SW 1271 (cell line): ENCODE data around the gene ZBTB24.
"Not testable (repeated sequence)": the region's sequence is repeated elsewhere in the genome, so short reads cannot be mapped to it uniquely, and the experiment has no call there.

ENCODE experiments used
- DNase-seq, 2 experiments: peaks; one replicate each; lab custom pipeline; 2025; lab: John Stamatoyannopoulos, UW

Gene ZBTB24

DNA sequence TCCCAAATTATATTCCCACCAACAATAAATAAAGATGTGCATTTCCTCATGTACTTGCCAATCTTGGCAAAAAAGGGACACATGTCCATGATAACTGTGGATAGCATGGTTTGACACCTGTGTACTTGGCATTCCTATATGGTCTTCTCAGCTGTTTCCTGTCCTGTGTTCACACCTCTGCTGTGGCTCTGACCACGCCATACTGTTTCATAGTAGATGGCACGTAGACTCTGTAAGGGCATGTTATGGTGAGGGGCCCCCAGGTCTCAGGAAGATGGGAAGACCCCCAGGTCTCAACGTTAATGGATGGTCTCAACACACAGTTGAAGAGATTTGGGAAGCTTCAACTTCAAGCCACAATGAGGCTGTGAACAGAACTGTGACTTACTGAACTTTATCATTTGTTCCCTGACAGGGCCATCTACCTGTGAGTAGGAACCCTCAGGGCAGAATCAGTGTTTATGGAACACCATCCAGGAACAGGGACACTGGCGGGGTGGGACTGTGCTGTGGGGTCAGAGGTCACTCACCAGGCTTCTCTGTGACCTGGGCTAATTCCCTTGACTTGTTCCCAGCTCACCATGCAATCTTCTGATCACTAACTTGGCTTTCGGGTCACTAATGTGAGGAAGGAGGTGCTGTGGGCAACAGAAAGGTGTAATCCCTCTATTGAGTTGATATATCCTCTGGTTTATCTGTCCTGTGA is 11.8 kb downstream of the ZBTB24 start:
- DNase-seq = no peak

DNA sequence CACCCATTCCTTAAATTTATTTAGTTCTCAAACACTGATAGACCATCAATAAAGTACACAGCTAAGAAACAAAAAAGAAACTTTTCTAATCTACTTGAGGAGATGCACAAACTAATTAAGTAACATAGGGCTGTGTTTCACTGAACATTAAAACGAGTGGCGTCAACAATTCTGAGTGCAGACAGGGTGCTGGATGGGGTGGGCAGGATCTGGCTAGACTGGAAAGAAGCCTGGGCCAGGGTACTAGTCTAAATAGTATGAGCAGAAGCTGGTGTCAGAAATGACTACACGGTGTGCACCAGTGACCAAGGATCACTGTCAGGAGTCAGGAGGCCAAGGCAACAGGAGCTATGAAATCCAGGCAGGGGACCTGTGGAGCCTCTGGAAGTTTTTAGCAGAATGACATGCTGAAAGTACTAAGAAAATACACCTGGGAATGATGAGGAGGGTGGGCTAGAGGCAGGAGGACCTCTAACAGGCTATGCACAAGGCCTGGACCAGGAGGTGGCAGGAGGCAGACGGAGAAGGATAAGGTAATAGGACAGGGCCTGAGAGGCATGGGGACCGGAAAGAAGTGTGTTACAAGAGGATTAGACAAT is 13.3 kb downstream of the ZBTB24 start:
- no peak for DNase-seq

DNA sequence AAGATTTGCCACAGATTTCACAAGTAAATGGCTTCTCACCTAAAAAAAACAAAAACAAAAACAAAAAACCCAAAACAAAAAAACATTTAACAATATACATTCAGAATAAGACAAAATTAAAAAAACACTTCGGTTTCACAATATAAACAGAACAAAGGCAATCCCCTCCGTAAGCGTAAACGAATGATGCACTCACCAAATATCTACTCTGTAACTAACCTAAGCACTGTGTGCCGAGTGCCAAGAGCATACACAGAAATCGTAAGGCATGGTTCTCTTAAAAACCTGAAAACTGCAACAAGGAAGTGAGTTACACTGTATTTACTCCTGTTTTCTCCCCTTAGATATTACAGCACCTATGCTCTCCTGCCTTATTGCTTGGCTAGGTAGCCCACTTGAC is 15.3 kb downstream of the ZBTB24 start:
- DNase-seq = no peak

DNA sequence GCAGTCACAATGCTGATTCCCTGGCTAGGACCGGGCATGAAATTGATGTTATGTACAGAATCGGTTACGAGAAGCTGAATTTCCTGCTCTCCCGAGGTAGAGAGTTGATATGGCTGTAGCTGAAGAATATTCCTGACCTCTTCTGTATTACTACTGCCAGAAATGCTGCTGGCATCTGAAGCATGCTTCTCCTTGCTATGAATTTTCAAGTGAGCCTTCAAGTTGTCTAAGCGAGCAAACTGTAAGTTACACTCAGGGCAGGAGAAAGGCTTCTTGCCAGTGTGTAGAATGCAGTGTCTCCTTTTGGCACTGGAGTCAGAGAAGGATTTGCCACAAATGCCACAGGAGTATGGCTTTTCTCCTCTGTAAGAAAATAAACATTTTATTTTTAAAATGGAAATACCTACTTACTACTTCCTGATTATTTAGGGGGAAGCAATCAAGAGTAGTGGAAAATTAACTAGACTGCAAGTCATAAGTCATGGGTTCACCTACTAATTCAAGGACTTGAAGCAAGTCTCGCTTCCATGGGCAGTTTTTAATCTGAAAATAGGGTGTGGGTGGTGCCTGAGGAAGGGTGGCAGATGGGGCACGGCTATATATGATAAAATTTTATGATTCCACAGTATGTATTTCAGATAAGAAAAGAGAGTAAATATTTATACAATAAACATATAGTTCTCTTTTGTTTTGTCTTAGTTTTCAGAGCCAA is 16.7 kb downstream of the ZBTB24 start:
- DNase-seq = no peak

DNA sequence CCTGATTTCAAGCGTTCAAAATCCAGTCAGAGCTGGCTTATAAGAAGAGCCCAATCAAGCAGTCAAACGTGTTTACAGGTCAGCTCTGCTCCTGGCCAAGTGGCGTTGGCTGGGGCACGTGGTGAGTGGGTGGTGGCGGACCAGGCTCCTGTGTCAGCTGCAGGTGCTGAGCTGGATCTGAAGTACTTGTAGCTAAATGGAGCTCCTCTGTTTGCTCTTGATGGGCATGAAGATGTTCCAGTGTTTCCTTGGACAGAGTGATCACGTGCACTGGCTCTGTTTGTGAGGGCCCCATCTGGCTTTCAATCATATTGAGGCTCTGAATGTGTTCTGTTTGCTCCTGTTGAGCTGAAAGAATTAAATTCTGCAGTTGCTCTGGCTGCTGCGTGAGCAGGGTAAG is 17.2 kb downstream of the ZBTB24 start:
- DNase-seq = no peak

DNA sequence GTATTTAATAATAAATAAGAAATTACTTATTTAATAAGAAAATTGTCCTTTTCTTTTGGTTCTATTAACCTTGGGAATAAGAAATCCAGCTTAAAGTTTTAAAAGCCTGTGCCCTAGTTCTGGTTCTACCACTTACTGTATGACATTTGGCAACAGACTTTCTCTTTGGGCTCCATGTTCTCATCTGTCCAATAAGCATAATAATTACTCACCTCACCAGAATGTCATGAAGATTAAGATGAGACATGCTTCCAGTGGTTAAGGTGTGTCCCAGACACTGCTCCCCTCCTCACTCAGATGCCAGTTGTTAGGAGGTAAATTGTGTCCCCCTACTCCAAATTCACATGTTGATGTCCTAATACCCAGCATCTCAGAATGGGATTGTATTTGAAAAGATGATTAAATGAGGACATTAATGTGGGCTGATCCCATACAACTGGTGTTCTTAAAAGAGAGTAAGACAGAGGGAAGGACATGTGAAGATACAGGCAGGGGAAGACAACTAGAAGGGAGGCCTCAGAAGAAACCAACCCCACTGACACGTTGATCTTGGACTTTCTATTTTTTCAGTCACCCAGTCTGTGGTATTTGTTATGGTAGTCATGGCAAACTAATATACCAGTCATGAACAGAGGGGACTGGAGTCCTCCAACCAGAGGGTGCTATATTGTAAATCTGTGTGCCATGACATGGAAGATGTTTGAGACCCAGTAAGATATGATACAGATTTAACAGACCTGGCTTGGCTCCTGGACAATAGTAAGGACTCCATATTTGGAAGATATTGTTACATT is 21.1 kb downstream of the ZBTB24 start:
- no peak for DNase-seq

DNA sequence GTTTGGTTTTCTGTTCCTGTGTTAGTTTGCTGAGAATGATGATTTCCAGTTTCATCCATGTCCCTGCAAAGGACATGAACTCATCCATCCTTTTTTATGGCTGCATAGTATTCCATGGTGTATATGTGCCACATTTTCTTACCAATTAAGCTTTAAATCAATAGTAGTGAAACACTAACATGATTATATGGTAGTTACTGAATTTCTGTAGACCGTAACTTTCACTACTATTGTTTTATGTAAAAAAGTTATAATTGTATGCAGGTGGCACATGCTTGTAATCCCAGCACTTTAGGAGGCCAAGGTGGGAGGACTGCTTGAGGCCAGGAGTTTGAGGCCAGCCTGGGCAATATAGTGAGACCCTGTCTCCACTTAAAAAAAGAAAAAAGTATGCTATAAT is 21.8 kb downstream of the ZBTB24 start:
- not testable (repeated sequence) for DNase-seq

DNA sequence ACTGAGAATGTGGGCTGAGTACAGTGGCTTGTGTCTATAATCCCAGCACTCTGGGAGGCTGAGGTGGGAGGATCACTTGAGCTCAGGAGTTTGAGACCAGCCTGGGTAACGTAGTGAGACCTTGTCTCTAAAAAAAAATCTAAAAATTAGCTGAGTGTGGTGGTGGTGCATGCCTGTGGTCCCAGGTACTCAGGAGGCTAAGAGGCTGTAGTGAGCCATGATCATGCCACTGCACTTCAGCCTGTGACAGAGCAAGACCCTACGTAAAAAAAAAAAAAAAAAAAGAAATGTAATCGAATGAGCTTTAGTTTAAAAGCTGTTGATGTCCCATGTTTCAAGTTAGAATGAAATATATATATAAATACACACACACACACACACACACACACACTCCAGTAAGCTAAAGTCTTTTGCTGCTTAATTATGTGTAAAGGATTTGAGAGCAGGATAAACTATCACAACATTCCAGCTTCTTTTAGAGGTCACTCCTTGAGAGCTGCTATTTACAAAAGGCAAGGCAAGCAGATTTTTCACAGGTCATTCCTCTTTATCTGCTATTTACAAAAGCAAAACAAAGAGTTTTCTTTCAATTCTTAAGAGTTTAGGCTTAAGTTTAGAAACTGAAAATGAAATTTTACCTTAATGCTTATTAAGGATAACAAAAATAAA is 22.7 kb downstream of the ZBTB24 start:
- no peak for DNase-seq

DNA sequence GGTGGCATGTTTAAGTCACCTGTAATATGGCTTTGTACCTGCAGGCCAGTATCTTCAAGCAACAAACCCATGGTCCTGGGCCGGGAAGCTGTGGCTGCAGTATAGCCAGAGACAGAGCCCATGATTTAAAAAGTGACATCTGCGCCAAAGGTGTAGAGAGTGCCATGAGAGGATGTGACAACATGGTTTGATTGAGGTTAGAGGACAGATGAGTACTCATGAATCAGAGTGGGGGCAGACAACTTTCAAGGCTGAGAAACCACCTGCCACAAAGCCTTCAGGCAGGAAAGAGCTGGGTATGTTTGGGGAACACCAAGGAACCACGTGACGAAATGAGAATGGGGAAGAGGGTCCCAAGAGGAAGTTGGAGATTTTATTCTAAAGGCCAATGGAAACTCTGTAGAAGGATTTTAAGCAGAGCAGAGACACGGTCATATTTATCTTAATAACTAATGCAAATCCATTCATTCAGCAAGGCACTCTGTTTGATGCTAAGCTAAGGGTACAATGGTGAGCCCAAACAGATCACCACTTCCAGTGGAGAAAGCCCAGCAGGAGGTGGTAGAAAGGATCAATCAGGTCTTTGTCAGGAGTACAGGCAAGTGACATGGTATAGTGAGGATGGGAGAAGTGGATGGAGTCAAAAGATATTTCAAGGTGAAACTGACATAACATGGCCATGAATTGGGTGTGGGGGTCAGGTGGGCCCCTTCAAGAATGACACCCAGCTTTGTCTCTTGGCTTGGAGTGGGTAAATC is 24.1 kb downstream of the ZBTB24 start:
- no peak for DNase-seq

DNA sequence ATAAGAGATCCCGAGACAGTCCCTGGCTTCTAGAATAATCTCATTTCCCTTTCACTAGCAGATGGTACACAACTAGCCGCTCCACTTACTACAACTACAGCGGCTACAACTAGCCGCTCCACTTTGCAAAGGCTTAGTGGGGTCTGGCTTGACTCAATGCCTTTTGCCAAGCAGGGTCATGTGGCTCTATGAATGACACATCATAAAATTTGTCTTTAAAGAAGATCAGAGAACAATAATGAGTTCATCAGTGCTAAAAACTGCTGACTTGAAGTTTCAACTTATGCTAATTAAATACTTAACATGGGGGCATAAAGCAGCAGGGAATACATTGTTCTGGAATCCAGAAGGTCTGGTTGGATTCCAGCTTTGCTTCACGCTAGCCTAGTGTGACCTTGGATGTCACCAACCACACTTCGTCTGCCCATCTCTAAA is 25.4 kb downstream of the ZBTB24 start:
- DNase-seq = no peak

DNA sequence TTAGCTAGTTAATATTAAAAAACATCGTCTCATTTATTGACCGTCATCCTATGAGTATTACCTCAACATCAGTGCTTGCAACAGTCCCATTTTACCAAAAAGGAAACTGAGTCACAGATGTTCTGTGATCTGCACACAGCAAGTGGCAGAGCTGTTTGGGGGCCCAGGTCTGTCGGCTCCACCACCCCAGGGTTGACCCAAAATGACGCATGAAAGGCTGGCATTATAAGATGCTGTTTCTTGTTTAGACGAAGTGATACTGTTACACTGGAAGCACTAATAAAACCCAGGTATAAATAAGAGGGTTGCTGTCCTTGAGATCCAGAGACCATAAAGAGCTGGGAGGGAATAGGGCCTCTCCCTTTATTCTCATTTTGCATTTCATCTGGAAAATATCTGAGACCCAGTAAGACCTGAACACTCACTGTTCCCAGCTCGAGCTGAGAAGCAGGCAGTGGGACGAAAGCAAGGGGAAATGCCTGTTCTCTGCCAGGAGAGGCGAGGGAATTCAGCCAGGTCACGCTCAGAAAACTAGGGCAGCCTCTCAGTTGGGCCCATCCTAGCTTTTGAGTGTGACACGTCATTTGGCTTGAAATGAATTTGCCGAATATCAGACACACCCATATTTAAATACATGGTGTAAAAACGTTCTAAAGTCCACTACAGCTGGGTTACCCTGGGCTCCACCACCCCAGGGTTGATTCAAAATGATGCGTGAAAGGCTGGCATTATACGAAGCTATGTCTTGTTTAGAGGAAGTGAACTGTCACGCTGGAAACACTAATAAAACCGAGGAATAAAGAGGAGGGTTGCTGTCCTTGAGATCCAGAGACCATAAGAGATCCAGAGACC is 26.1 kb downstream of the ZBTB24 start:
- no peak for DNase-seq

DNA sequence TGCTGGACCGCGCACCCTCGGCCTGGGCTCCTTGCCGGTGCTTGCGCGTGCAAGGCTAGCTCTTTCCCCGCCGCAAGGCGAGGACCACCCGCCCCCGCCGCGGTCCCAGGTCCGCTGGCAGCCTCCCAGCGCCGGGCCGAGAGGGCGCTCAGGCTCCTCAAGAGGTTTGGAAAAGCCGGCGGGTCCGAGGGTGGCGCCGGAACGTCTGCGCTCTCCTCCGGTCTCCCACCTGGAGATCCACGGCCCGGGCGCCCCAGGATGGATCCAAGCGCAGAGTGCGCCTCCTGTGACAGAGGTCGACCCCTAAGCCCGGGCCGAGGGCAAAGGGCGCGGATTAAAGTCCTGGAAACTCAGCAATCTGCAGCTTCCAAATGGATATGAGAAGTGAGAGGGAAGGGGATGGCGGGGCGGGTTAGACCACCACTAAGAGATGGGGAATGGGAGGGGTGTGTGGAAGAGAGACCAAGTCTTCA is 26.9 kb downstream of the ZBTB24 start:
- no peak for DNase-seq

DNA sequence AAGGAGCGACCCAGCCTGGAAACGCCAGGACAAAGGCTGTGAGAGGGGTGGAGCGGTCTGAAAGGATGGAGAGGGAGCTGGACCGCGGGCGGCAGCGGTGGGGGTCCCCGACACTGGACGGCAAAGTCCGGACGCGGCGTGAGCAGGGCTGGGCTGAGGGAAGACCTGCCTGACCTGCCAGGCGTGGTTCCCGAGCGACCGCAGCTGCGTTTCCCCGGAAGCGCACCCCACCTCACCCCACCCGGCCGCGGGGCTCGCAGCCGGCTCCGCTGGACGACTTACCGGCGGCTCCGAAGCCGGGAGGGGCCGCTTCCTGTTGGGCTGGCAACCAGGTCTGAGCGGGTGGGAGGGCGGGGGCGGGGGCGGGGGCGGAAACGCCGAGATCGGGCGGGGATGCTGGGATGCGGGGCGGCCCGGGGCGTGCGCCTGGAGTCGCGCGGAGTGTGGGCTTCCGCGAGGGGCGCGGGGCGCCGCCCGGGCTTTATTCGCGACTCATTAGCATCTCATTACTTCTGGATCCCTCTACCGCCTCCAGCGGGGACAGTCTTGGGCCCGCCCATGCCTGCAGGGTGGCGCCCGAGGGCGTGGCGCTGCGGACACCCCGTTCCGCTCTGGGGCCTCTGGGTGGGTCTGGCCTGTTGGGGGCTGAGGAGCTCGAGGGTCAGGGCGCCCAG is 27.4 kb downstream of the ZBTB24 start, which contains the start of gene MICAL1:
MICAL1 (minus strand) TSS at position 336 of the 674 bp plus-strand sequence. CDS start 1,576 bp downstream, outside the sequence.
- peak in 1 of 2 experiments; percentile 57 for DNase-seq

DNA sequence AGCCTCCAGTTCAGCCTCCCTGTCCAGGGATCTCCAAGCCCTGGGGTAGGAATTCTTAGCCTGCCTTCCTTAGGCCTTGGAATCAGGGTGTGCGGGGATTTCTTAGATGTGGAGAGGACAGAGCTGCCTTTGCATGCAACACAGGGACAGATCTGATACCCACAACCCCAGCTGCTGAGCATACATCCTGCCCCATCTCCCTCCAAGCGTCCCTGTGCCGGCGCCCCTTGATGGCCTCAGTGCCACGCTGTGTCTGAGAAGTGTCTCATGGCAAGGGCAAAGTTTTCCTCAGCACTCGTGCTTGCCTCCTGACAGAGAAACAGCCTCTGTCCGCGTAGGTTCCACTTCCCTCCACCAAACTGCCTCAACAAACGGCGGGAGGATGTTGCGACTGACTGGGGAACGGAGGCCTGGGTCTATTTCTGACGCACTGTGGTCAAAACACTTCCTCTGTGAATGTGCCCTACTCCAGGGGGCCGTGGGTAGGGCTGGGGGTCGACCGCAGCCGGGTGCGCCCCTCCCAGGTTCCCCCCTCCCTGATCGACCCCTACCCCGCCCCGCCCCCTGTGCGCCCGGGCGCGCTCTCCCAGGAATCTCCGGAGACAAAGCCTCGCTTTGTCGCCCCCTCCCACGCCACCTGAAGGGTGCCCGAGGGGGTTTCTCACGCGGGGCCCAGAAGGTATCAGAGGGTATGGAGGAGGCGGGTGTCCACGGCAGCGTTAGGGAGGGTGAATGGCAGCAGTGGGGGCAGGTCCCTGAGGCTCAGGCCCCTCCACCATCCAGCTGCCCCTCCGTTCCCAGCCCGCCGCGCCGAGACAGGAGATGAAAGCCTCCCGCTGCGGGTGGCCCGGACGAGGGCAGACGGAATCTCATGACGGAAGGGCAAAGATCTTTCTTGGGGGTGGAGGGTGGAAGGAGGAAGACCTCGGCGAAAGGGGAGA is 28.3 kb downstream of the ZBTB24 start:
- no peak for DNase-seq

DNA sequence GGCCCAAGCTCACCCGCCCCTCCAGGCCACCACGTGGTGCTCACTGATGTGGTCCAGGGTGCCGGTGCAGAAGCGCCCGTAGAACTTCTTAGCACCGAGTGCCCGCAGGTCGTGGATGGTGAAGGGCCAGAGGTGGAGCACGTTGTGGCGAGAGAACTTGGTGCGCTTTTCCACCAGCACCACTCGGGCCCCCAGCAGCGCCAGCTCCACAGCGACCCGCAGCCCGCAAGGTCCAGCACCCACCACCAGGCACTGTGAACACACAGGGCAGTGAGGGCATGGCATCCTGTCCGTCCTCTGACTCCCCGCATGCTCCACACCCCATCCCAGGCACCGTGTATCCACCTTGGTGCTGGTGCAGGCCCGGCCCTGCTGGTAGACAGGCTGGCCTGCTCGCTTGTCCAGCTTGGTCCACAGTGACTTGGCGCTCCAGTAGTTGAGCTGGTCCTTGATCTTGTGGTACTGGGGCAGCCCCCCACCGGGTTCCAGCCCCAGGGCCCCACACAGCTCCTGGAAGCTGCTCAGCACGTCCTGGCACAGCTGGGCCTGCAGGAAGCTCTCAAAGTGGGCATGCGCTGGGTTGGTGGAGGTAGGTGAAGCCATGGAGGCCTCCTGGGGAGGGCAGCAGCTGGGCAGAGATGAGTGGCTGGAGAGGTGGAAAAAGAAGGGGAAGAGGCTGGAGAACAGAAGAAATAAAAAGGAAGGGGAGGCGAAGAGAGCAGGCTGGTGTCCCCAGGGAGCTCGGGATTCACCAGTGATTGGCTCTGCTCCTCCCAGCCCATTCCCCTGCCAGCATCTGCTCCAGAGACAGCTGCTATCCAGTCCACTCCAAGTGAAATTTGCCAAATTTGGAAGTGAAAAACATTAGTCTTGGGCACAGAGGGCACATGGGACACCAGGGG is 29.2 kb downstream of the ZBTB24 start:
- no peak for DNase-seq

DNA sequence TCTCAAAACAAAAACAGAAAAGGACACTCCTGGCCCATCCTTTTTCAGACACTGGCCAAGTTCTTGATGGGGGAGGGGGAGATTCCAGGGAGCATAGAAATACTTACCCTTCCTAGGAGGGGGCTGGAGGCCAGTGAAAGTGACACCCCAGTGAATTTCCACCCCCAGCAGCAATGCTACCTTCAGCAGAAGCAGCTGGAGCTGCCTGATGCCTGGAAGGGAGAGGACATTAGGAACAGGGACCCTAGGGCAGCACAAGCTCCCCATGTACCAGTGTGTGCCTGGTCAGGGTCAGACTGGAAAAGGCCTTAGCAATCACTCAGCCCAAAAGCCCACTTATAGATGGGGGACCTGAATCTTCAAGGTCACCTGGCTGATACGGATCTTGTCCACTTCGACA is 29.9 kb downstream of the ZBTB24 start:
- DNase-seq = no peak

DNA sequence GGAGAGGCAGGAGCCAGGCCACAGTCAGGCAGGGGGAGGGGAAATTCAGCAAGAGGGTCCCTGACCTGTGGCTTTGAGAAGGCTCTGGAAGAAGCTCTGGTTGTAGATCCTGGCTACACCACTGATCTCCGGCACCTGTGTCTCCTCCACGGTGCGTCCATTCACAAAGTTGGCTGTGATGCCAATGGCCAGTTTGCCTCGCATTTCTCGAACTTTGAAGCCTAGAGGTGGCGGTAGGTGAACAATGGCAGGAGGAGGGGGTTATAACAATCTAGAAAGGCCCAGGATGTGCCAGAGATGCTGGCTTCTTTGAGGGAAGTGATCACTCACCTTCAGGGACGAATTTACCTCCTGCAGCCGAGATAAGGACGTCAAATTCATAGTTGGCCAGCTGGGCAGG is 30.8 kb downstream of the ZBTB24 start:
- DNase-seq = no peak
